Smooth muscle cell (in vitro differentiated cells): ENCODE measurements around the gene DEFB132. TPM values are rescaled to one million over a fixed set of nuclear protein-coding genes. Genes with fewer than 3 reads are reported as not detected.

ENCODE experiments used
- DNase-seq: peaks from one replicate; lab custom pipeline; 2025; ENCODE audit not compliant: unreplicated experiment; lab: John Stamatoyannopoulos, UW
- H2AFZ ChIP-seq: fragments of 200-600 bp; sonication (generic); 2 replicates; pipeline ENCODE4 v1.6.0; 2016; ENCODE audit warnings: antibody characterized with exemption, low read depth, mild to moderate bottlenecking
- H3F3A ChIP-seq: fragments of 200-600 bp; sonication (generic); 2 replicates; pipeline ENCODE4 v1.6.0; 2017; ENCODE audit warnings: antibody characterized with exemption, low read depth
- H3K27ac ChIP-seq: fragments of 200-600 bp; sonication (generic); 2 replicates; pipeline ENCODE4 v1.5.1; 2016; ENCODE audit warnings: low read depth, mild to moderate bottlenecking
- H3K27me3 ChIP-seq: fragments of 200-600 bp; sonication (generic); 2 replicates; pipeline ENCODE4 v1.6.1; 2016; ENCODE audit warnings: low read depth, mild to moderate bottlenecking
- H3K36me3 ChIP-seq: fragments of 200-600 bp; sonication (generic); 2 replicates; pipeline ENCODE4 v1.5.1; 2016; ENCODE audit warnings: low read depth
- H3K4me1 ChIP-seq: fragments of 200-600 bp; sonication (generic); 2 replicates; pipeline ENCODE4 v1.5.1; 2016; ENCODE audit warnings: low read depth
- H3K4me2 ChIP-seq: fragments of 200-600 bp; sonication (generic); 2 replicates; pipeline ENCODE4 v1.6.0; 2016; ENCODE audit warnings: mild to moderate bottlenecking
- H3K4me3 ChIP-seq: fragments of 200-600 bp; sonication (generic); 2 replicates; pipeline ENCODE4 v1.5.1; 2016; ENCODE audit warnings: mild to moderate bottlenecking
- H3K79me2 ChIP-seq: fragments of 200-600 bp; sonication (generic); 2 replicates; pipeline ENCODE4 v1.6.0; 2016; ENCODE audit warnings: low read depth, mild to moderate bottlenecking
- H3K9ac ChIP-seq: fragments of 200-600 bp; sonication (generic); 2 replicates; pipeline ENCODE4 v1.6.0; 2016; ENCODE audit warnings: low read depth
- H3K9me3 ChIP-seq: fragments of 200-600 bp; sonication (generic); replicated peaks from 2 replicates; pipeline ENCODE4 v1.5.1; 2016; ENCODE audit warnings: low read depth
- H4K20me1 ChIP-seq: fragments of 200-600 bp; sonication (generic); 2 replicates; pipeline ENCODE4 v1.6.0; 2016; ENCODE audit warnings: low read depth
- WGBS: methylation state at CpG from one replicate; pipeline ENCODE4 v1.1.7; 2016; ENCODE audit warnings: low lambda C conversion rate; 5-methylcytosine and 5-hydroxymethylcytosine counted together
- polyA plus RNA-seq: library from polyadenylated mRNA; unstranded; fragments of >200 nt; fragmentation: Nextera tagmentation; extraction: Ambion mirVana; gene quantifications from 2 replicates; pipeline ENCODE4 v1.2.1, GENCODE V29; 2016
- total RNA-seq: library from RNA; depleted of rRNA; stranded (reverse); fragments of >200 nt; gene quantifications from 2 replicates; pipeline ENCODE4 v1.2.3, GENCODE V29; 2014
- TF ChIP-seq, protein P1 (sequence below): fragments of 200-600 bp; sonication (generic); IDR thresholded peaks from 2 replicates; pipeline ENCODE4 v1.5.1; 2017; ENCODE audit warnings: borderline replicate concordance, mild to moderate bottlenecking, antibody characterized with exemption; ENCODE audit not compliant: insufficient read depth, poor library complexity, severe bottlenecking

The DEFB132 gene
- total and polyA plus RNA-seq, 2 experiments from 2014 or later: not detected

DNA sequence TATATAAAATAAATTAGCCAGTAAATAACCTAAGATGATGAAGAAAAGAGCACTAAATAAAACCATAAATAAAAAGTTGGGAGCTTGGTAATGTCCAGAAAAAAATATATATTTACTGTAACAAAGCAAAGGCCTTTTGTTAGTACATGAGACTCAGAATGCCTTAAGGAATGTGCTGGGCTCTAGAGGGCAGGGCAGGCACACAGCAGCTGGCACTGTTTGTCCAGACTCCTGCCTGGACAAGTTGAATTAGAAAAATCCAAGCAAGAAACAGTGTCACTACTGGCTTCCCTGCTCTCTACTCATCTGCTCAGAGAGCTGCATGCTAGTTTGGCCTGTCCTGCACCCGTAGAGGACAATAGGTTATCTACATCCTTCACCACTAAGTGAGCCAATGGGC lies 21.6 kb upstream of the DEFB132 start:
- Histone ChIP-seq H3K27ac (no peak overlapping the region), H3K36me3 (no peaks in the 10 kb centered on the region), H3F3A (no peaks in the 10 kb centered on the region), H3K9ac (no peak overlapping the region), H3K27me3 (peaks cover 6% of the 10 kb centered on the region), H3K4me1 (no peaks in the 10 kb centered on the region), H2AFZ (no peak overlapping the region), H3K4me2 (no peak overlapping the region), H3K4me3 (no peak overlapping the region), H3K79me2 (no peaks in the 10 kb centered on the region), H4K20me1 (no peaks in the 10 kb centered on the region), H3K9me3 (no peaks in the 10 kb centered on the region)
- 71% methylated on average over 1 of the region's 1 CpG for WGBS
- TF ChIP-seq, protein P1, sequence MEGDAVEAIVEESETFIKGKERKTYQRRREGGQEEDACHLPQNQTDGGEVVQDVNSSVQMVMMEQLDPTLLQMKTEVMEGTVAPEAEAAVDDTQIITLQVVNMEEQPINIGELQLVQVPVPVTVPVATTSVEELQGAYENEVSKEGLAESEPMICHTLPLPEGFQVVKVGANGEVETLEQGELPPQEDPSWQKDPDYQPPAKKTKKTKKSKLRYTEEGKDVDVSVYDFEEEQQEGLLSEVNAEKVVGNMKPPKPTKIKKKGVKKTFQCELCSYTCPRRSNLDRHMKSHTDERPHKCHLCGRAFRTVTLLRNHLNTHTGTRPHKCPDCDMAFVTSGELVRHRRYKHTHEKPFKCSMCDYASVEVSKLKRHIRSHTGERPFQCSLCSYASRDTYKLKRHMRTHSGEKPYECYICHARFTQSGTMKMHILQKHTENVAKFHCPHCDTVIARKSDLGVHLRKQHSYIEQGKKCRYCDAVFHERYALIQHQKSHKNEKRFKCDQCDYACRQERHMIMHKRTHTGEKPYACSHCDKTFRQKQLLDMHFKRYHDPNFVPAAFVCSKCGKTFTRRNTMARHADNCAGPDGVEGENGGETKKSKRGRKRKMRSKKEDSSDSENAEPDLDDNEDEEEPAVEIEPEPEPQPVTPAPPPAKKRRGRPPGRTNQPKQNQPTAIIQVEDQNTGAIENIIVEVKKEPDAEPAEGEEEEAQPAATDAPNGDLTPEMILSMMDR: no peak
- no peak for DNase-seq

DNA sequence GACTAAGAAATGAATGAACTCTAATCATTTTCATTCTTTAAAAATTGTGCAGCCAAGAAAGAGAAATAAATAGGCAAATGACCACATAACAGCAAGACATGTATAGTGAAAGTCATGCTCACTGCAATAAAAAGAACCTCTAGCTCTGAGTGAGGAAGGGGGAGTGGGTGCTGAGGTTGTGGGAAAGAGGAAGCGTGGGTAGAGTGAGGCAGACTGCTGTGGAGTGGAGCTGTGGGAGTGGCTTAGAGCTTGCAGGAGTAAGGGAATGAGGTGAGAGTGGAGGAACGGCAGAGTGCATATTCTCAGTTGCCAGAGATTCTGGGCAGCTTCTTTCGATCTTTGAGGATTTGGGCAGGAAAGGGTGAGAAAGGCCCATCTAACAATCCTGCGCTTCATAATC lies 20.0 kb upstream of the DEFB132 start:
- TF ChIP-seq, protein P1: no peak
- H3K9me3 ChIP-seq: no peaks in the 10 kb centered on the region
- H4K20me1 ChIP-seq: no peaks in the 10 kb centered on the region
- no peaks in the 10 kb centered on the region for H3K4me1 ChIP-seq
- 51% methylated on average over 4 of the region's 4 CpGs for WGBS
- H3K79me2 ChIP-seq: no peaks in the 10 kb centered on the region
- H3F3A ChIP-seq: no peaks in the 10 kb centered on the region
- H3K27me3 ChIP-seq: peaks cover 6% of the 10 kb centered on the region
- H3K9ac ChIP-seq: no peak overlapping the region
- no peak for DNase-seq
- no peak overlapping the region for H3K4me2 ChIP-seq
- H3K27ac ChIP-seq: no peak overlapping the region
- H3K36me3 ChIP-seq: no peaks in the 10 kb centered on the region
- H3K4me3 ChIP-seq: no peak overlapping the region
- H2AFZ ChIP-seq: no peak overlapping the region

GRCh38 chr20:237929-238328 lies 19.6 kb upstream of the DEFB132 start:
- no peaks in the 10 kb centered on the region for H3K79me2 ChIP-seq
- no peaks in the 10 kb centered on the region for H3K36me3 ChIP-seq
- H3K27ac ChIP-seq: no peak overlapping the region
- H3K27me3 ChIP-seq: peaks cover 6% of the 10 kb centered on the region
- 73% methylated on average over 3 of the region's 3 CpGs for WGBS
- TF ChIP-seq, protein P1: no peak
- no peak overlapping the region for H2AFZ ChIP-seq
- no peaks in the 10 kb centered on the region for H4K20me1 ChIP-seq
- no peak overlapping the region for H3K9ac ChIP-seq
- no peaks in the 10 kb centered on the region for H3K4me1 ChIP-seq
- no peaks in the 10 kb centered on the region for H3F3A ChIP-seq
- H3K9me3 ChIP-seq: no peaks in the 10 kb centered on the region
- no peak for DNase-seq
- no peak overlapping the region for H3K4me2 ChIP-seq
- H3K4me3 ChIP-seq: no peak overlapping the region

DNA sequence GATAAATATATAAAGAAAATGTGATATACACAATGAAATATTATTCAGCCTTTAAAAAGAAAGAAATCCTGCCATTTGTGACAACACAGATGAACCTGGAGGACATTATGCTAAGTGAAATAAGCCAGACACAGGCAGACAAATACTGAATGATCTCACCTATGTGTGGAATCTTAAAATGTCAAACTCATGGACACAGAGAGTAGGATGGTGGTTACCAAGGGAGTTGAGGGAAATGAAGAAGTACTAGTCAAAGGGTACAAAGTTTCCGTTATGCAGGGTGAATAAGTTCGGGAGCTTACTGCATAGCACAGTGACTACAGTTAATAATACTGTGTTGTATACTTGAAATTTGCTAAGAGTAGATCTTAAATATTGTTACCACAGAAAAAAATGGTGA lies 14.6 kb upstream of the DEFB132 start:
- Histone ChIP-seq H3K79me2 (no peaks in the 10 kb centered on the region), H3K9ac (no peak overlapping the region), H3K27ac (no peak overlapping the region)

More for the DNA sequence above, 14.6 kb upstream of the DEFB132 start:
- H3K27me3 ChIP-seq: peaks cover 6% of the 10 kb centered on the region
- no peaks in the 10 kb centered on the region for H3F3A ChIP-seq
- WGBS: 88% methylated on average over 2 of the region's 2 CpGs
- TF ChIP-seq, protein P1: no peak
- H3K4me3 ChIP-seq: no peak overlapping the region
- no peak for DNase-seq
- no peaks in the 10 kb centered on the region for H3K9me3 ChIP-seq
- no peak overlapping the region for H2AFZ ChIP-seq
- no peaks in the 10 kb centered on the region for H4K20me1 ChIP-seq
- no peaks in the 10 kb centered on the region for H3K36me3 ChIP-seq
- H3K4me2 ChIP-seq: no peak overlapping the region
- H3K4me1 ChIP-seq: no peaks in the 10 kb centered on the region
